Endodermal cell (in vitro differentiated cells): Measurements from ENCODE around the gene NRXN3. TPM values are rescaled to one million over a fixed set of nuclear protein-coding genes. Genes with fewer than 3 reads are reported as not detected.

Experiments
- DNase-seq: peaks from one replicate; pipeline ENCODE4 v3.0.0-alpha.2; 2017
- H3K27ac ChIP-seq: 2 replicates; pipeline ENCODE4 v1.5.1; 2013; ENCODE audit warnings: mild to moderate bottlenecking, low read depth, low read length, moderate library complexity
- H3K27me3 ChIP-seq: 2 replicates; pipeline ENCODE4 v1.6.1; 2013; ENCODE audit warnings: mild to moderate bottlenecking, low read length, moderate library complexity; ENCODE audit not compliant: insufficient read depth, control insufficient read depth, poor library complexity, severe bottlenecking
- H3K36me3 ChIP-seq: 2 replicates; pipeline ENCODE4 v1.7.0; 2013; ENCODE audit warnings: mild to moderate bottlenecking, low read length, moderate library complexity; ENCODE audit not compliant: control insufficient read depth, insufficient read depth
- H3K4me1 ChIP-seq: one replicate; pipeline ENCODE4 v1.7.0; 2013; ENCODE audit warnings: low read length; ENCODE audit not compliant: control insufficient read depth, insufficient read depth
- H3K4me3 ChIP-seq: 2 replicates; pipeline ENCODE4 v1.5.1; 2013; ENCODE audit warnings: mild to moderate bottlenecking, low read length, moderate library complexity
- H3K9ac ChIP-seq: 2 replicates; pipeline ENCODE4 v1.6.1; 2013; ENCODE audit warnings: mild to moderate bottlenecking, low read length, moderate library complexity; ENCODE audit not compliant: poor library complexity, severe bottlenecking; ENCODE audit errors: extremely low read depth
- H3K9me3 ChIP-seq: 2 replicates; pipeline ENCODE4 v1.6.1; 2013; ENCODE audit warnings: mild to moderate bottlenecking, low read length, moderate library complexity; ENCODE audit not compliant: control insufficient read depth
- H3K27ac Mint-ChIP-seq: 2 replicates; pipeline ENCODE4 v1.8.0; 2020; ENCODE audit warnings: mixed read lengths
- H3K27me3 Mint-ChIP-seq: 2 replicates; pipeline ENCODE4 v1.8.0; 2021; ENCODE audit warnings: mild to moderate bottlenecking, mixed read lengths; ENCODE audit not compliant: insufficient read depth
- H3K36me3 Mint-ChIP-seq: 2 replicates; pipeline ENCODE4 v1.8.0; 2020; ENCODE audit warnings: low read depth, mixed read lengths
- H3K4me1 Mint-ChIP-seq: 2 replicates; pipeline ENCODE4 v1.8.0; 2020; ENCODE audit warnings: mixed read lengths
- H3K4me3 Mint-ChIP-seq: 2 replicates; pipeline ENCODE4 v1.8.0; 2020; ENCODE audit warnings: mild to moderate bottlenecking, moderate library complexity, mixed read lengths
- H3K9me3 Mint-ChIP-seq: 2 replicates; pipeline ENCODE4 v1.8.0; 2020; ENCODE audit warnings: mild to moderate bottlenecking, mixed read lengths
- WGBS, 2 experiments: methylation state at CpG; one replicate each; pipeline versions ENCODE4 v1.1.5 to v1.1.7; 2013; ENCODE audit warnings: missing lambda C conversion rate in 2 of 2, mixed read lengths in 1 of 2; ENCODE audit not compliant: insufficient coverage in 1 of 2, insufficient read length in 1 of 2; 5-methylcytosine and 5-hydroxymethylcytosine counted together
- total RNA-seq, 2 donors: library from RNA; stranded (reverse); fragmentation: NEBNext Ultra II Directional in 1 of 2; extraction: Animal tissue kit (Norgen Biotek cat#: 25700) in 1 of 2; gene quantifications; 2 replicates in 1 of 2; 3 replicates in 1 of 2; pipeline ENCODE4 v1.2.1, GENCODE V29; 2021
- TF ChIP-seq, protein P1 (sequence below): fragments of 200-600 bp; sonication (generic); conservative IDR thresholded peaks from 2 replicates; pipeline ENCODE4 v1.5.0; 2021; ENCODE audit warnings: antibody characterized with exemption, mild to moderate bottlenecking

The NRXN3 gene
- total RNA-seq, 2 donors from 2014 or later = 20.9 to 21.4 TPM

DNA sequence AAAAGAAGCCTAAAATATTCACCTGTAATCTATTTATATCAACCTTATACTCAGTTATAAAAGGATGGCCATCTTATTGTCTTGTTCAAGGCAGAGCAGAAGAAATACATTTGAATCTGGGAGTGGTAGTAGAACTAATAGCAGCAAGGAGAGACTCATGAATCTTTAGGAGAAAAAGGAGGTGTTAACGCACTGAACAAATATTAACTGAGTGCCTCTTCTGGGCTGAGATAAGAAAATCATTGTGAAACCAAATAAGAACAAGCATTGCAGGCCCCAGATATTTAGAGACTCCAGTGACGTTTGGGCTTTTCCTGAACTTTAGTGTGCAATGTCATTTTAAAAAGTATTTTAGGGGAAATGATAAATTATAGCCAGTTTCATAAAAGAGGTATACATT is 1250.6 kb downstream of the NRXN3 start:
- no peak overlapping the region for H3K4me3 ChIP-seq
- H3K4me3 Mint-ChIP-seq = no peak overlapping the region
- no peaks in the 10 kb centered on the region for H3K36me3 Mint-ChIP-seq
- no peak for DNase-seq
- peaks cover 23% of the 10 kb centered on the region for H3K4me1 Mint-ChIP-seq
- no peak overlapping the region for H3K27ac Mint-ChIP-seq
- no peaks in the 10 kb centered on the region for H3K27me3 Mint-ChIP-seq
- H3K36me3 ChIP-seq = no peaks in the 10 kb centered on the region
- TF ChIP-seq, protein P1, sequence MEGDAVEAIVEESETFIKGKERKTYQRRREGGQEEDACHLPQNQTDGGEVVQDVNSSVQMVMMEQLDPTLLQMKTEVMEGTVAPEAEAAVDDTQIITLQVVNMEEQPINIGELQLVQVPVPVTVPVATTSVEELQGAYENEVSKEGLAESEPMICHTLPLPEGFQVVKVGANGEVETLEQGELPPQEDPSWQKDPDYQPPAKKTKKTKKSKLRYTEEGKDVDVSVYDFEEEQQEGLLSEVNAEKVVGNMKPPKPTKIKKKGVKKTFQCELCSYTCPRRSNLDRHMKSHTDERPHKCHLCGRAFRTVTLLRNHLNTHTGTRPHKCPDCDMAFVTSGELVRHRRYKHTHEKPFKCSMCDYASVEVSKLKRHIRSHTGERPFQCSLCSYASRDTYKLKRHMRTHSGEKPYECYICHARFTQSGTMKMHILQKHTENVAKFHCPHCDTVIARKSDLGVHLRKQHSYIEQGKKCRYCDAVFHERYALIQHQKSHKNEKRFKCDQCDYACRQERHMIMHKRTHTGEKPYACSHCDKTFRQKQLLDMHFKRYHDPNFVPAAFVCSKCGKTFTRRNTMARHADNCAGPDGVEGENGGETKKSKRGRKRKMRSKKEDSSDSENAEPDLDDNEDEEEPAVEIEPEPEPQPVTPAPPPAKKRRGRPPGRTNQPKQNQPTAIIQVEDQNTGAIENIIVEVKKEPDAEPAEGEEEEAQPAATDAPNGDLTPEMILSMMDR = no peak
- WGBS, 2 experiments = 41 to 50% methylated on average over 2 of the region's 2 CpGs
- no peak overlapping the region for H3K9ac ChIP-seq
- H3K9me3 ChIP-seq = peaks cover 10% of the 10 kb centered on the region
- H3K9me3 Mint-ChIP-seq = no peaks in the 10 kb centered on the region
- no peak overlapping the region for H3K27ac ChIP-seq
- no peaks in the 10 kb centered on the region for H3K4me1 ChIP-seq
- no peaks in the 10 kb centered on the region for H3K27me3 ChIP-seq

DNA sequence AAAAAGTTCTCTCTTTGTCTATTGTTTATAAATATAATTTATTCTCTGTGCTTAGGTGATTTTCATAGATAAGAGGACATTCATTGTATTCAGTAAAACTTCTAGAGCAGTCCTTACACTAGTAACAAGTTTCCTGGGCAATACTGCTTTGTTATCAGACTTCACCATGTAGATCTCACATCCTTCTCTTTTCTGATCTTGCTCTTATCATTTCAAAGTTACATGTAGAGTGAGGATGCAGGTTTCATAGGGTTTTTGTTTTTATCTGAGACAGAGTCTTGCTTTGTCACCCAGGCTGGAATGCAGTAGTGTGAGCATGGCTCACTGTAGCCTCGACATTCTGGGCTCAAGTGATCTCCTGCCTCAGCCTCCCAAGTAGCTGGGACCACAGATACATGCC is 1251.6 kb downstream of the NRXN3 start:
- no peaks in the 10 kb centered on the region for H3K36me3 ChIP-seq

DNA sequence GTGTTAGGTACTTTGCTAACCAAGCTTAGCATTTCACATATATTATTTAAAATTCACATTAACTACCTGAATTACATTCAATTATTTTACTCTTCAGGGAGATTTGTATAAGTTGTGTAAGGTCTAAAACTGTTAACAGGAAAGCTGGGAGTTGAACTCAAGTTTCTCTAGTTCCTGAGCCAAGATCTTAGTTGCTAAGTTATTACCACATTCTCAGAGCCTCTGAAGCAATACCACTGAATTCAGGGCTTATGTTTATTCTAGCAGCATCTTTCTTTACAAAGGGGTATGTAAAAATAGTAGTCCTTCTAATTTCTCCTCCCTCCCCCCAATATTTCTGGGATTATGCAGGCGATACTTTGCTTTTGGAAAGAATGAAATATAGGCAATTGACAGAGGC is 1254.3 kb downstream of the NRXN3 start:
- H3K9ac ChIP-seq = no peak overlapping the region
- Mint-ChIP-seq H3K36me3 (no peaks in the 10 kb centered on the region), H3K27me3 (no peaks in the 10 kb centered on the region), H3K4me1 (peaks cover 22% of the 10 kb centered on the region), H3K27ac (no peak overlapping the region), H3K9me3 (no peaks in the 10 kb centered on the region), H3K4me3 (no peak overlapping the region)
- H3K4me1 ChIP-seq = no peaks in the 10 kb centered on the region
- no peak for DNase-seq
- no peak overlapping the region for H3K27ac ChIP-seq
- TF ChIP-seq, protein P1 = no peak
- H3K27me3 ChIP-seq = no peaks in the 10 kb centered on the region
- no peaks in the 10 kb centered on the region for H3K9me3 ChIP-seq
- no peaks in the 10 kb centered on the region for H3K36me3 ChIP-seq
- WGBS, 2 experiments = 100% methylated on average over 1 of the region's 1 CpG; no CpG with 5 or more reads in 1 of the 2 experiments
- H3K4me3 ChIP-seq = no peak overlapping the region

More for the DNA sequence above, 1251.6 kb downstream of the NRXN3 start:
- Mint-ChIP-seq H3K9me3 (no peaks in the 10 kb centered on the region), H3K4me1 (peaks cover 31% of the 10 kb centered on the region), H3K4me3 (no peak overlapping the region), H3K36me3 (no peaks in the 10 kb centered on the region), H3K27ac (no peak overlapping the region), H3K27me3 (no peaks in the 10 kb centered on the region)
- WGBS, 2 experiments = 100% methylated on average over 1 of the region's 1 CpG; no CpG with 5 or more reads in 1 of the 2 experiments
- no peak overlapping the region for H3K27ac ChIP-seq
- no peak overlapping the region for H3K9ac ChIP-seq
- H3K27me3 ChIP-seq = no peaks in the 10 kb centered on the region
- H3K4me1 ChIP-seq = no peaks in the 10 kb centered on the region
- TF ChIP-seq, protein P1 = no peak
- DNase-seq = no peak
- no peaks in the 10 kb centered on the region for H3K9me3 ChIP-seq
- H3K4me3 ChIP-seq = no peak overlapping the region
